Ascending aorta (tissue), 2 donors: ENCODE measurements around the gene DNAAF2. TPM values are rescaled to one million over a fixed set of nuclear protein-coding genes. Genes with fewer than 3 reads are reported as not detected.
A peak's percentile ranks its signal among the peaks of the same experiment; 100 is the strongest.
"Not testable (repeated sequence)": the region's sequence is repeated elsewhere in the genome, so short reads cannot be mapped to it uniquely, and the experiment has no call there.

Experiments used
- DNase-seq, 2 donors: peaks; one replicate each; pipeline ENCODE4 v3.0.0-alpha.2; 2019; ENCODE audit warnings: low spot score in 2 of 2
- H3K27ac ChIP-seq, 2 donors: fragments of 200-600 bp; sonication (generic); one replicate each; pipeline ENCODE4 v1.5.1; 2016 to 2017; ENCODE audit warnings: mild to moderate bottlenecking in 1 of 2
- H3K27me3 ChIP-seq: fragments of 200-600 bp; sonication (generic); one replicate; pipeline ENCODE4 v1.5.1; 2017
- H3K36me3 ChIP-seq, 2 donors: fragments of 200-600 bp; sonication (generic); one replicate each; pipeline ENCODE4 v1.5.1; 2016
- H3K4me1 ChIP-seq, 2 donors: fragments of 200-600 bp; sonication (generic); one replicate each; pipeline ENCODE4 v1.5.1; 2016 to 2017; ENCODE audit warnings: mild to moderate bottlenecking in 1 of 2
- H3K4me3 ChIP-seq, 2 donors: fragments of 200-600 bp; sonication (generic); one replicate each; pipeline ENCODE4 v1.5.1; 2016 to 2017; ENCODE audit warnings: mild to moderate bottlenecking in 1 of 2
- H3K9me3 ChIP-seq, 2 donors: fragments of 200-600 bp; sonication (generic); one replicate each; pipeline ENCODE4 v1.5.1; 2016
- CTCF ChIP-seq, 3 experiments: fragments of 200-600 bp in 2 of 3; fragments of 450-650 bp in 1 of 3; sonication (generic) in 2 of 3; IDR thresholded peaks; one replicate each; pipeline ENCODE4 v1.5.1; 2016 to 2019; ENCODE audit warnings: antibody characterized with exemption in 3 of 3, mild to moderate bottlenecking in 1 of 3, moderate library complexity in 1 of 3
- intact Hi-C: fragments of 100-400 bp; cut with DNase I; formaldehyde crosslinking; loops from one replicate; pipeline ENCODE4 v1.15.1; 2023
- total RNA-seq: library from RNA; depleted of rRNA; stranded (reverse); fragments of >200 nt; gene quantifications from one replicate; pipeline ENCODE4 v1.1.0, GENCODE V29; 2016

DNAAF2 gene
- total RNA-seq, 1 donor from 2014 or later = 14.0 TPM

GRCh38 chr14:49585803-49586672, 49.0 kb downstream of the DNAAF2 start, which contains the start of gene RPS29:
Gene RPS29, minus strand, starts transcription at chr14:49586380. Its CDS starts 34 bp downstream, at chr14:49586346.
- peaks cover 15 to 28% of the 10 kb centered on the region in 2 donors for H3K36me3 ChIP-seq
- no peak for TF ChIP-seq CTCF (IDR thresholded peaks at IDR 0.05)
- DNase-seq = peak; percentile 92 to 99
- H3K9me3 ChIP-seq = no peaks in the 10 kb centered on the region
- H3K27ac ChIP-seq = peak within 1 kb of the TSS; percentile 78 to 93
- H3K27me3 ChIP-seq = no peaks in the 10 kb centered on the region
- H3K4me1 ChIP-seq = peaks cover 4 to 16% of the 10 kb centered on the region in 2 donors
- intact Hi-C loops = loop anchor here (2.0 to 5.0 kb wide), 2 partner anchors 35 to 106 kb away; partner anchors contain the start of genes KLHDC1, MGAT2 and RPL36AL
- H3K4me3 ChIP-seq = peak within 1 kb of the TSS; percentile 73 to 90

DNA sequence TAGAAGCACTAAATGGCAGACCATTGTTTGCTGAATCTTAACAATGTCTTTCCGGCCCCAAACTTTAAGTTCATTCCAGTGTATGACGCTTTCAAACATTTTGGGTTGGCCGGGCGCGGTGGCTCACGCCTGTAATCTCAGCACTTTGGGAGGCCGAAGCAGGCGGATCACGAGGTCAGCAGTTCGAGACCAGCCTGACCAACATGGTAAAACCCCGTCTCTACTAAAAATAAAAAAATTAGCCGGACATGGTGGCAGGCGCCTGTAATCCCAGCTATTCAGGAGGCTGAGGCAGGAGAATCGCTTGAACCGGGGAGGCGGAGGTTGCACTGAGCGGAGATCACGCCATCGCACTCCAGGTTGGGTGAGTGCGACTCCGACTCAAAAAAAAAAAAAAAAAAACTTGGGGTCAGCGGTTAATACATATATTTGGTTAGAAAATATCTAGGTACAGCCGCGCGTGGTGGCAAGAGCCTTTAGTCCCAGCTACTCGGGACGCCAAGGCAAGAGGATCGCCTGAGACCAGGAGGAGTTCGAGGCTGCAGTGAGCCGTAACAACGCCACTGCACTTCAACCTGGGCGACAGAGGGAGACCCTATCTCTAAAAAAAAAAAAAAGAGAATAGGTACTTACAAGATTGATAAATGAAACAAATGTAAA, 49.9 kb downstream of the DNAAF2 start:
- not testable (repeated sequence) for H3K9me3 ChIP-seq, DNase-seq, H3K27me3 ChIP-seq, H3K27ac ChIP-seq
- Histone ChIP-seq H3K4me3 (peak overlapping the region; percentile 73 to 90), H3K36me3 (peaks cover 15 to 28% of the 10 kb centered on the region in 2 donors), H3K4me1 (peaks cover 4 to 16% of the 10 kb centered on the region in 2 donors)
- intact Hi-C loops = loop anchor here (5.0 kb wide), 1 partner anchor 107 kb away; the partner anchor contains the start of gene KLHDC1

GRCh38 chr14:49584058-49584457, 51.0 kb downstream of the DNAAF2 start:
- peaks cover 15 to 28% of the 10 kb centered on the region in 2 donors for H3K36me3 ChIP-seq
- H3K9me3 ChIP-seq = no peaks in the 10 kb centered on the region
- DNase-seq = no peak
- peak overlapping the region; percentile 1 to 73 for H3K4me3 ChIP-seq
- H3K4me1 ChIP-seq = peaks cover 4 to 16% of the 10 kb centered on the region in 2 donors
- no peak for TF ChIP-seq CTCF (IDR thresholded peaks at IDR 0.05)
- H3K27ac ChIP-seq = no peak overlapping the region
- intact Hi-C loops = no loop called here
- no peaks in the 10 kb centered on the region for H3K27me3 ChIP-seq

DNA sequence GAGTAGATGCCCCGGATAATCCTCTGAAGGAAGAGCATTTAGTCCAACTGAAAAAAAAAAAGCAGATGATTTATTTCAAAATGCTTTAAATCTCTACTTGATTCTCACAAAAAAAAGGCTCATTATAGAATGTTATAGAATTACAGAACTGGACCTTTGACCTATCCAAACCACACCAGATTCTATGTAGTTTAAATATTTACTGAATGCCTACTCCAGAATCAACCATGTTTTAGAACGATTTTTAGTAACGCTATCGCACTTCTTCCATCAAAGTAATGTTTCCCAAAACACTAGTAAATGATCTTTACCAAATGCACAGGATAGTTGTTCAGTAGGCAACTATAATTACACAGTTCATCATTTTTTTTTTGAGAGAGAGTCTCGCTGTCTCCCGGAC, 51.4 kb downstream of the DNAAF2 start:
- no peaks in the 10 kb centered on the region for H3K27me3 ChIP-seq
- DNase-seq = no peak
- peaks cover 15 to 28% of the 10 kb centered on the region in 2 donors for H3K36me3 ChIP-seq
- no peak for TF ChIP-seq CTCF (IDR thresholded peaks at IDR 0.05)
- intact Hi-C loops = no loop called here
- H3K9me3 ChIP-seq = no peaks in the 10 kb centered on the region
- H3K27ac ChIP-seq = no peak overlapping the region
- peaks cover 4 to 16% of the 10 kb centered on the region in 2 donors for H3K4me1 ChIP-seq
- no peak overlapping the region for H3K4me3 ChIP-seq

- no peak for DNase-seq
- TF ChIP-seq CTCF (IDR thresholded peaks at IDR 0.05) = no peak
- no peaks in the 10 kb centered on the region for H3K9me3 ChIP-seq
- no peak overlapping the region for H3K4me3 ChIP-seq
- H3K4me1 ChIP-seq = peaks cover 4 to 16% of the 10 kb centered on the region in 2 donors
- peaks cover 15 to 28% of the 10 kb centered on the region in 2 donors for H3K36me3 ChIP-seq
- intact Hi-C loops = no loop called here
- H3K27me3 ChIP-seq = no peaks in the 10 kb centered on the region
- H3K27ac ChIP-seq = no peak overlapping the region
These were observed 52.7 kb downstream of the DNAAF2 start for GRCh38 chr14:49582113-49582977.
